Stimulated activated CD4-positive, alpha-beta T cell treated with anti-CD3 and anti-CD28 coated beads, TNF-alpha, amount 100 ng/mL, for 24 hours (primary cell): ENCODE measurements around the gene MAST1.
"Not testable (repeated sequence)": the region's sequence is repeated elsewhere in the genome, so short reads cannot be mapped to it uniquely, and the experiment has no call there.

Experiments
- DNase-seq, 3 experiments: peaks; one replicate each; pipeline ENCODE4 v3.0.0-alpha.2; 2020; ENCODE audit warnings: low read depth in 3 of 3

MAST1 gene

DNA sequence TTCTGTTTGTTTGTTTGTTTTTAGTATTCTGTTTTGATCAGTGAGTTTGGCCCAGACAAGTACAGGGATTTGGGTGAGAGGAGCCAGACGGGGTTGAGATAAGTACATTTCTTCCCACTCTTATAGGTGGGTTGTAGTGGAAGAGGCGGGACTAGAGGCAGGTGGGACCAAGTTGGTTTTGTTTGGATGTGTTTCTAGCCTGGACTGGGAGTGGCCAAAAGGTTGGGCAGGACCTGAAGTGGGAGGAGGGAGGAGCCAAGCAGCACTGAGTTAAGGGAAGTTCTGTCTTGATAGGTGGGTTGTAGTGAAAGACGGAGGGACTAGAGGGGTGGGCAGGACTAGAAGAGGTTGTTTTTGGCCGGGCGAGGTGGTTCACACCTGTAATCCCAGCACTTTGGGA lies 33.9 kb downstream of the MAST1 start:
- DNase-seq, result no peak

- DNase-seq, result peak in 2 of 3 experiments; percentile 14 to 52
Observed at GRCh38 chr19:12872941-12873890, 34.9 kb downstream of the MAST1 start.

GRCh38 chr19:12873891-12874745 lies 35.8 kb downstream of the MAST1 start:
- DNase-seq, result no peak

DNA sequence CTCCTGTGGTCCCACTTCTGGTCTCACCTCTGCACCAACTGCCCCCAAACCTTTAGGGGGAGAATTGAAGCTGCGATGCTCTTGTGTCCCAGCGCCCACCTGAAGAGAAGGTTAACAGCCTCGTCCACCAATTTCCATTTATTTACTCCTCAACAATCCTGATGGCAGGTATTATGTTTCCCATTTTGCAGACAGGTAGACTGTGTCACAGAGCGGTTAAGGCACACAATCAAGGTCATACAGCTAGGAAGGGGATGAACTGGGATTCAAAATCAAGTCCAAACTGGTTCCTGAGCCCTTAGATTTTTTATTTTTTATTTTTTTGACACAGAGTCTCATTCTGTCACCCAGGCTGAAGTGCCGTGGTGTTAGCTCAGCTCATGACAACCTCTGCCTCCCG lies 36.8 kb downstream of the MAST1 start:
- no peak for DNase-seq

GRCh38 chr19:12880551-12881171 lies 42.3 kb downstream of the MAST1 start:
- no peak for DNase-seq

GRCh38 chr19:12881172-12881808 lies 43.0 kb downstream of the MAST1 start, which contains the start of gene DNASE2:
DNASE2 (minus strand) TSS chr19:12881449; CDS start chr19:12881375, 74 bp downstream.
- DNase-seq, result peak; percentile 80 to 94 (median 82)

DNA sequence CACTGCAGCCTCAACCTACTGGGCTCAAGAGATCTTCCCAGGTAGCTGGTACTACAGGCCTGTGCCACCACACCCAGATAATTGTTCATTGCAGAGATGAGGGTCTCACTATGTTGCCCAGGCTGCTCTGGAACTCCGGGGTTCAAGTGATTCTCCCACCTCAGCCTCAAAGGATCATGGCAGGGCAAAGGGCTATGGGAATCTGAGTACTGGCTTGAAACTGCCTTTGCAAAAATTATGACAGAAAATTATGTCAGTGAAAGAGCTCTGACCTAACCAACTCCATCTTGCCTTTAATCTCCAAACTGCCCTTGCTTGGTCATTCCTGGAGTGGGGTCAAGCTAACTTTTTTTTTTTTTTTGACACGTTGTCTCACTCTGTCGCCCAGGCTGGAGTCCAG lies 44.3 kb downstream of the MAST1 start:
- no peak for DNase-seq

- DNase-seq, result no peak
Observed at GRCh38 chr19:12884202-12884601, 45.9 kb downstream of the MAST1 start.

- no peak for DNase-seq
Observed at GRCh38 chr19:12884627-12884925, 46.3 kb downstream of the MAST1 start.

GRCh38 chr19:12884926-12885748 lies 46.8 kb downstream of the MAST1 start:
- peak; percentile 74 to 96 (median 79) for DNase-seq

GRCh38 chr19:12885749-12886650 lies 47.7 kb downstream of the MAST1 start:
- no peak for DNase-seq

DNA sequence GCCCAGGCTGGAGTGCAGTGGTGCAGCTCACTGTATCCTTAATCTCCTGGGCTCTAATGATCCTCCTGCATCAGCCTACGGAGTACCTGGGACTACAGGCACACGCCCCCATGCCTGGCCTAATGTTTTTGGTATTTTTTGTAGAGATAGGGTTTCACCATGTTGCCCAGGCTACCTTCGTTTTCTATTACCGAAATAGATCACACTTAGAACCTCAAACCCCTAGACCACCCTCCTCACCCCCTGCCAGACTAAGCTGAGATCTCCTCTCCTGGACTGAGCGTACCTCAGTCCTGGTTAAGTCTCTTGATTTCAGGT lies 48.3 kb downstream of the MAST1 start:
- DNase-seq, result no peak

- no peak for DNase-seq
Observed at GRCh38 chr19:12886969-12887747, 48.8 kb downstream of the MAST1 start, which contains the start of gene KLF1. KLF1 (minus strand) TSS chr19:12887201; CDS start chr19:12887140, 61 bp downstream.

GRCh38 chr19:12888006-12888603 lies 49.8 kb downstream of the MAST1 start:
- no peak for DNase-seq

DNA sequence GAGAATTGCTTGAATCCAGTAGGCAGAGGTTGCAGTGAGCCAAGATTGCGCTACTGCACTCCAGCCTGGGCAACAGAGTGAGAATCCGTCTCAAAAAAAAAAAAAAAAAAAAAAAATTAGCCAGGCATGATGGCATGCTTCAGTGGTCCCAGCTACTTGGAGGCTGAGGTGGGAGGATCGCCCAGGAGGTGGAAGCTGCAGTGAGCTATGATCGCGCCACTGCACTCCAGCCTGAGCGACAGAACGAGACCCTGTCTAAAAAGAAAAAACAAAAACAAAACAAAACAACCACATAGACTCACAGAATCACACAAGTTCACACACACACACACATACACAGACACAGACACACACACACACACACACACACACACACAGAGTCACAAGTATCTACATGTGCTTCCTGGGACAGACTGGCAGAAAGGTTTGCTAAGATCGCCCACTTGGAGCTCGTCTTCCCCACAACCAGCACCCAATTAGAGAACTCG lies 52.0 kb downstream of the MAST1 start:
- DNase-seq, result not testable (repeated sequence)

GRCh38 chr19:12890787-12891552 lies 52.7 kb downstream of the MAST1 start, which contains the start of gene GCDH:
GCDH (plus strand) TSS chr19:12891160; CDS start chr19:12891305, 145 bp downstream.
- DNase-seq, result peak; percentile 92 to 97 (median 95)

DNA sequence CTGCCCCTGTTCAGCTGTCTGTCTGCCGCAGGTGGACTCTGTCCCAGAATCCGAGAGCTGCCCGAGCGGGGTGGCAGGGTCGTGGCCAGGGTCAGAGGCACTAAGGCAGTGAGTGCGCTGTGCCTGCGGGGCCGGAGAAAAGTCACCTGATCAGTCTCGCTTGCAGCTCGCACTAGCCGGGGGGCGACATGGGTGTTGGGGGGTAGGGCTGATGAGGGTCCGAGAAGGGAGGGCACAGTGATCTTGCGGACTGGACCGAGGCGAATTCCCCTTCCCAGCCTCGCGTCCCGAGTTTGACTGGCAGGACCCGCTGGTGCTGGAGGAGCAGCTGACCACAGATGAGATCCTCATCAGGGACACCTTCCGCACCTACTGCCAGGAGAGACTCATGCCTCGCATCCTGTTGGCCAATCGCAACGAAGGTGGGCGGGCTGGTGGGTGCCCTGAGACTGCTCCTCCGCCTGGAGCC lies 53.3 kb downstream of the MAST1 start:
- no peak for DNase-seq
